HG03103 (cell line): ENCODE data around the gene UNC45A.

Experiments used
- ATAC-seq: cut with Tn5 transposase; IDR thresholded peaks from one replicate; pipeline ENCODE4 v1.9.1; 2021; ENCODE audit warnings: low read depth; ENCODE audit not compliant: unreplicated experiment

The UNC45A gene

DNA sequence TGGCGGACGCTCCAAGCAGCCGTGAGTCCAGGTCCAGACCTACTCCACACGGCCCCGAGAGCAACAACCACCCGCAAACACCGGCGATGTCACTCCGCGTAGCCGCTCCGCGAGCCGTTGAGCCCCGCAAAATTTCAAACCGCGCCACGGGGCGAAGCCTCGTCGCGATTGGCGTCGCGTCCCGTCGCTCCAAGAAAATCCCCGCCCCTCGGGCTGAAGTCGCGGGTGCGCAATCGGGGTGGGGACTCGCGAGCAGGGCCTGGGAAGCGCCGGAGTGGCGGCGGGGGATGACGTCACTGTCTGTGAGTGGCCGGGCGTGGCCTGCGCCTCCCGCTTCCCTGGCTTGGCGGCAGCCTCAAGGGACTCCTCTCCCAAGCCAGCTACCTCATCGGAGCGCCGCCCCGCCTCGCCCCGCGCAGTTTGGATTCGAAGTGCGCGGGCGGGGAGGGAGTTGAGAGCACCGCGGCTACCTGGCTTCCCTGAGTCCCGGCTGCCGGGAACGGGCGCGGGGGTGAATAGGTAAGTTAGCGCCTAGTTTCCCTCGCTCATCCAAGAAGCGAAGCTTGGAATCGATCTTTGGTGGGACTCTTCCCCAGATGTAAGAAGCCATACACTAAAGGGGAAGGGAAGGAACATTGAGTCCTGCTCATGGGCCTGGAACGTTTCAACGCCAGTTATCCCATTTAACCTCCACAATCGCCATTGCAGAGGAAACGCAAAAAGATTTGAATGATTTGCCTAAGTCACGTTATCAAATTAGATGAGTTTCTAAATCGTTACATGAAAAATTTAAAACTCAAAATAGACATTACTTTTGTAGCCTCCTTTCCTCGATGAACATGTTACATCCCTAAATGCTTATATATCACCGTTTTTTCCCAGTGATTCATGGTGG is 59.6 kb downstream of the UNC45A start, which contains the start of gene PRC1:
TSS of gene PRC1 (minus strand) at position 119 of the 895 bp plus-strand sequence. CDS start at position 1, 118 bp downstream.
- peak; percentile 96 for ATAC-seq

DNA sequence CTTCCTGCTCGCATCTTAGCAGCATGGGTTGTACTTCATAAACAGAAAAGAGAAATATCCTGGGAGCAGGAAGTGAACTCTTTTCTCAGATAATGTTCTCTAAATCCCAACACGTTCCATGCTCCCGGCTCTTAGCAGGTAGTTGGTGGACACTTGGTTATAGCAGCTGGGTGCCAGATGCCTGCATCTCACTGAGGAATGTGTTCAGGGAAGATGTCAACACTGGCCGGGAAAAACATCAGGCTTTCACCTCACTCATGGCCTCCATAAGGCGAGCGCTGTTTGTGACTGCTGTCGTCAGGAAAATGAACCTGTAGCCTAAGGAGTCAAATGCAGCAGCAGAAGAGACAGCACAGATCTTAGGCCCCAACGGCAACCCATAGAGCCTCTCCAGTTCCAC is 63.7 kb downstream of the UNC45A start:
- no peak for ATAC-seq

DNA sequence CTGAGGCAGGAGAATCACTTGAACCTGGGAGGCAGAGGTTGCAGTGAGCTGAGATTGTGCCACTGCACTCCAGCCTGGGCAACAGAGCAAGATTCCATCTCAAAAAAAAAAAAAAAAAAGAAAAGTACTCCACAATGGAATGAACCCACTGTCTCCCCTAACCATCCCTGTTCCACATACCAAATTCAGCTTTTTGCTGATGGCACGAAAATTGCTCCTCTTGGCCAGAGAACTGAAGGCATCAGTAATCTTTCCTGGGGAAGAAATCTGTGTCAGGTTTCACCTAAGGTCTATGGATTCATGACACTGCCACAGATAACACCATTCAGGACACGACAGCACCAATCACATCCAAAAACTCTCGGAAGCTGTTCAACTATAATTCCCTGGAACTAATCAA is 66.1 kb downstream of the UNC45A start:
- ATAC-seq: no peak
